C4-2B (cell line): ENCODE results near the gene RNASE7.

Experiments
- CTCF ChIP-seq: fragments of 450-650 bp; conservative IDR thresholded peaks from 2 replicates; pipeline ENCODE4 v1.5.1; 2017; ENCODE audit warnings: mild to moderate bottlenecking
- ZFX ChIP-seq: fragments of 450-650 bp; IDR thresholded peaks from 2 replicates; pipeline ENCODE4 v1.6.1; 2017

GRCh38 chr14:21049271-21049673 lies 7.1 kb downstream of the RNASE7 start:
- no peak for TF ChIP-seq CTCF
- TF ChIP-seq ZFX = no peak
